Thoracic aorta (tissue), 2 donors: ENCODE data around the gene COL11A1. TPM values are rescaled to one million over a fixed set of nuclear protein-coding genes. Genes with fewer than 3 reads are reported as not detected.

ENCODE experiments used
- ATAC-seq: fragments of 150-250 bp; one replicate; pipeline ENCODE4 v1.8.0; 2017; ENCODE audit warnings: low read depth; ENCODE audit not compliant: insufficient number of reproducible peaks, low FRiP score
- DNase-seq: peaks from one replicate; pipeline ENCODE4 v3.0.0-alpha.2; 2020; ENCODE audit warnings: low spot score
- H3K27ac ChIP-seq, 2 donors: fragments of 200-600 bp; sonication (generic); 1 replicate in 1 of 2; 2 replicates in 1 of 2; pipeline ENCODE4 v1.5.1; 2016; ENCODE audit warnings: mild to moderate bottlenecking in 2 of 2, moderate library complexity in 2 of 2
- H3K27me3 ChIP-seq: fragments of 200-600 bp; sonication (generic); replicated peaks from 2 replicates; pipeline ENCODE4 v1.6.0; 2016; ENCODE audit warnings: mild to moderate bottlenecking; ENCODE audit not compliant: insufficient read depth
- H3K36me3 ChIP-seq: fragments of 200-600 bp; sonication (generic); one replicate; pipeline ENCODE4 v1.5.1; 2016
- H3K4me1 ChIP-seq, 2 donors: fragments of 200-600 bp; sonication (generic); 1 replicate in 1 of 2; 2 replicates in 1 of 2; pipeline versions ENCODE4 v1.5.1 to v1.6.0; 2016; ENCODE audit warnings: low read depth in 2 of 2, mild to moderate bottlenecking in 1 of 2; ENCODE audit not compliant: control insufficient read depth in 1 of 2
- H3K4me3 ChIP-seq: fragments of 200-600 bp; sonication (generic); 2 replicates; pipeline ENCODE4 v1.5.1; 2016; ENCODE audit warnings: mild to moderate bottlenecking
- H3K9me3 ChIP-seq: fragments of 200-600 bp; sonication (generic); 2 replicates; pipeline ENCODE4 v1.5.1; 2016
- CTCF ChIP-seq: fragments of 200-600 bp; sonication (generic); IDR thresholded peaks from one replicate; pipeline ENCODE4 v1.5.1; 2019; ENCODE audit warnings: antibody characterized with exemption
- total RNA-seq, 2 donors: library from RNA; depleted of rRNA; stranded (reverse); fragments of >200 nt; gene quantifications; one replicate each; pipeline versions ENCODE4 v1.1.0 to v1.2.3, GENCODE V29; 2016

COL11A1 gene
- total RNA-seq, 2 donors from 2014 or later: 0.07 TPM; not detected in 1

- Histone ChIP-seq H3K4me1 (no peaks in the 10 kb centered on the region), H3K9me3 (no peaks in the 10 kb centered on the region), H3K4me3 (no peak overlapping the region), H3K36me3 (no peaks in the 10 kb centered on the region), H3K27ac (no peak overlapping the region), H3K27me3 (no peaks in the 10 kb centered on the region)
- TF ChIP-seq CTCF: no peak
- DNase-seq: no peak
- no peak for ATAC-seq
Measured at GRCh38 chr1:102851616-102852015, 256.7 kb downstream of the COL11A1 start.

- DNase-seq (no peak), ATAC-seq (no peak)
- no peaks in the 10 kb centered on the region for H3K4me1 ChIP-seq
- no peak for TF ChIP-seq CTCF
- H3K36me3 ChIP-seq: no peaks in the 10 kb centered on the region
- no peak overlapping the region for H3K27ac ChIP-seq
- no peaks in the 10 kb centered on the region for H3K9me3 ChIP-seq
- no peaks in the 10 kb centered on the region for H3K27me3 ChIP-seq
- H3K4me3 ChIP-seq: no peak overlapping the region
Measured at GRCh38 chr1:102842606-102843005, 265.7 kb downstream of the COL11A1 start.

GRCh38 chr1:102840741-102841140 is 267.6 kb downstream of the COL11A1 start:
- no peak for DNase-seq
- TF ChIP-seq CTCF: no peak
- no peaks in the 10 kb centered on the region for H3K36me3 ChIP-seq

GRCh38 chr1:102838016-102838415 is 270.3 kb downstream of the COL11A1 start:
- Histone ChIP-seq H3K4me3 (no peak overlapping the region), H3K27ac (no peak overlapping the region), H3K4me1 (no peaks in the 10 kb centered on the region), H3K36me3 (no peaks in the 10 kb centered on the region), H3K27me3 (no peaks in the 10 kb centered on the region), H3K9me3 (no peaks in the 10 kb centered on the region)
- DNase-seq: no peak
- TF ChIP-seq CTCF: no peak
- no peak for ATAC-seq

More at GRCh38 chr1:102840741-102841140, 267.6 kb downstream of the COL11A1 start:
- Histone ChIP-seq H3K27ac (no peak overlapping the region), H3K4me1 (no peaks in the 10 kb centered on the region), H3K4me3 (no peak overlapping the region), H3K27me3 (no peaks in the 10 kb centered on the region), H3K9me3 (no peaks in the 10 kb centered on the region)
- no peak for ATAC-seq

GRCh38 chr1:102837551-102837950 is 270.8 kb downstream of the COL11A1 start:
- no peak for DNase-seq
- no peak for TF ChIP-seq CTCF
- ATAC-seq: no peak
- Histone ChIP-seq H3K9me3 (no peaks in the 10 kb centered on the region), H3K27me3 (no peaks in the 10 kb centered on the region), H3K4me3 (no peak overlapping the region), H3K36me3 (no peaks in the 10 kb centered on the region), H3K4me1 (no peaks in the 10 kb centered on the region), H3K27ac (no peak overlapping the region)
